NB4 (cell line): ENCODE data around the gene MYO1B.

Experiments
- DNase-seq: peaks from one replicate; pipeline ENCODE4 v3.0.0; 2010; ENCODE audit warnings: low read depth
- H3K4me3 ChIP-seq: one replicate; pipeline ENCODE4 v1.5.1; 2011; ENCODE audit warnings: mild to moderate bottlenecking, low read depth, low read length, moderate library complexity
- MYC ChIP-seq: IDR thresholded peaks from 2 replicates; pipeline ENCODE4 v1.6.1; 2011; ENCODE audit warnings: low read depth, low read length
- POLR2A ChIP-seq: IDR thresholded peaks from 2 replicates; pipeline ENCODE4 v1.6.1; 2011; ENCODE audit warnings: mild to moderate bottlenecking; ENCODE audit not compliant: insufficient read length; ENCODE audit errors: extremely low read depth
- TF ChIP-seq, protein P1 (sequence below): IDR thresholded peaks from one replicate; pipeline ENCODE4 v1.5.1; 2012; ENCODE audit warnings: low read depth, low read length
- TF ChIP-seq, protein P2 (sequence below): IDR thresholded peaks from 2 replicates; pipeline ENCODE4 v1.6.1; 2011; ENCODE audit warnings: low read depth, low read length

MYO1B gene

DNA sequence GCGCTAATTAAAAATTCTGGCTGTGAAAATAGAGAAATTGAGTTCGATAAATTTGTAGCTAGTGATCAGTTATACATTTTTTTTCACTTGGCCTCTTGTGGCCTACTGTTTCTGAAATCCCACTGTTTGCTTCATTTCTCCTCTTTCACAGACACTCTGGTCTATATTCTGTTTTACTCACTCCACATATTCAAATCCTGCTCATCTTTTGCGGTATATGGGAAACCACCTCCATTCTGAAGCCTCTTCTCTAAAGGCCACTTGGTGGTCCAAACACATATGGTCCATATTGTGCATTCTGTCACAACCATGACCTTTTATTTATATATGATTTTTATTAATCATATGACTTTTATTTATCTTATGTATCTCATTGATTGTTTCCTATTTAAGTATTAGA, 67.0 kb downstream of the MYO1B start:
- TF ChIP-seq POLR2A, result no peak
- TF ChIP-seq, protein P1, sequence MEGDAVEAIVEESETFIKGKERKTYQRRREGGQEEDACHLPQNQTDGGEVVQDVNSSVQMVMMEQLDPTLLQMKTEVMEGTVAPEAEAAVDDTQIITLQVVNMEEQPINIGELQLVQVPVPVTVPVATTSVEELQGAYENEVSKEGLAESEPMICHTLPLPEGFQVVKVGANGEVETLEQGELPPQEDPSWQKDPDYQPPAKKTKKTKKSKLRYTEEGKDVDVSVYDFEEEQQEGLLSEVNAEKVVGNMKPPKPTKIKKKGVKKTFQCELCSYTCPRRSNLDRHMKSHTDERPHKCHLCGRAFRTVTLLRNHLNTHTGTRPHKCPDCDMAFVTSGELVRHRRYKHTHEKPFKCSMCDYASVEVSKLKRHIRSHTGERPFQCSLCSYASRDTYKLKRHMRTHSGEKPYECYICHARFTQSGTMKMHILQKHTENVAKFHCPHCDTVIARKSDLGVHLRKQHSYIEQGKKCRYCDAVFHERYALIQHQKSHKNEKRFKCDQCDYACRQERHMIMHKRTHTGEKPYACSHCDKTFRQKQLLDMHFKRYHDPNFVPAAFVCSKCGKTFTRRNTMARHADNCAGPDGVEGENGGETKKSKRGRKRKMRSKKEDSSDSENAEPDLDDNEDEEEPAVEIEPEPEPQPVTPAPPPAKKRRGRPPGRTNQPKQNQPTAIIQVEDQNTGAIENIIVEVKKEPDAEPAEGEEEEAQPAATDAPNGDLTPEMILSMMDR, result no peak
- TF ChIP-seq, protein P2, sequence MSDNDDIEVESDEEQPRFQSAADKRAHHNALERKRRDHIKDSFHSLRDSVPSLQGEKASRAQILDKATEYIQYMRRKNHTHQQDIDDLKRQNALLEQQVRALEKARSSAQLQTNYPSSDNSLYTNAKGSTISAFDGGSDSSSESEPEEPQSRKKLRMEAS, result no peak
- no peak for TF ChIP-seq MYC
- H3K4me3 ChIP-seq, result no peak overlapping the region

DNA sequence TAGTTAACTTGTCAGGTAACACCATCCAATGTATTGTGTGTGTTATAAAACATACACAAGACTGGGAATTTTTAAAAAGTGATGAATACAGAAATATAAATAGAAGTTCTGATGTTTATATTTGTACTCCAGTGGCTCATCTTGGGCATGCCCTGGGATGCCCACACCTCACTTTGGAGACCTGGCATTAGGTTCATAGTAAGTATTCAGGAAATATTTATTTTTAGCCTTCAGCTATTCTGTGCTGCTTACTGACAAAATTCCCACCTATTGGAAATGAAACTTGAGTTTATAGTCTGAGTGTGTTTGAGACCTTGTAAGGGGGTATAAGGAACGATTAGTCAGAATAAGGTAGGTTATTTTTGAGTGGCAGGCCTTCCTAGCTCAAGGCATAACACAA, 67.5 kb downstream of the MYO1B start:
- no peak for DNase-seq
- TF ChIP-seq, protein P2, result no peak
- TF ChIP-seq, protein P1, result no peak
- no peak for TF ChIP-seq POLR2A
- no peak for TF ChIP-seq MYC
- H3K4me3 ChIP-seq, result no peak overlapping the region

More for the DNA sequence above, 67.0 kb downstream of the MYO1B start:
- no peak for DNase-seq

DNA sequence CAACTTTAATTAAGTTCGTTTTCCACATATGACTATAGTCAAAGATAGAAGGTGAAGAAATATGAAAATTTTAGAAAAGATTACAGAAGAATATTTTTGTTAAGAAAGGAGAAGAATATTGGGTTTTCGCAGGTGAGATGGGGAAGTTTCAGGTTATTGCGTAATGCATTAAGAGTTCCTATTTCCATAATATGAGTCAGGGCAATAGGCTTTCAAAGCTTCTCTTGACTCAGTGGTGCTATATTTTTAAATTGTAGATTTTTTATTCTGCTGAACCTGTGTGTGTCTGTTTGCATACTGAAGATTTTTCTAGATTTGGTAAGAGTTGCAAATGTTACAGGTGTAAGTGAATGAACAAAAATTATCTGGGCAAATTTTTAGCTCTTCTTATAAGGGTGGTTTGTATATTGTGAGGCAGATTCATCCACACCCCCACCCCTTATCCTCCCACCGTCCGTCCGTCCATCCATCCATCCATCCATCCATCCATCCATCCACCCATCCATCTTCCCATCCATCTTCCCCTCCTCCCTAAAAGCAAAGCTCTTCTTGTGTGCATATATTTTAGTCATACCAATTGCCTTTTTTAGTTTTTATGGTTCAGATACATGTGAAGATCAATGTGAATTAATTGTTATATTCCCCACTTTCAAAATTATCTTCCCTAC, 69.6 kb downstream of the MYO1B start:
- DNase-seq, result no peak
- no peak for TF ChIP-seq POLR2A
- TF ChIP-seq, protein P2, result no peak
- TF ChIP-seq, protein P1, result no peak
- no peak for TF ChIP-seq MYC
- no peak overlapping the region for H3K4me3 ChIP-seq

DNA sequence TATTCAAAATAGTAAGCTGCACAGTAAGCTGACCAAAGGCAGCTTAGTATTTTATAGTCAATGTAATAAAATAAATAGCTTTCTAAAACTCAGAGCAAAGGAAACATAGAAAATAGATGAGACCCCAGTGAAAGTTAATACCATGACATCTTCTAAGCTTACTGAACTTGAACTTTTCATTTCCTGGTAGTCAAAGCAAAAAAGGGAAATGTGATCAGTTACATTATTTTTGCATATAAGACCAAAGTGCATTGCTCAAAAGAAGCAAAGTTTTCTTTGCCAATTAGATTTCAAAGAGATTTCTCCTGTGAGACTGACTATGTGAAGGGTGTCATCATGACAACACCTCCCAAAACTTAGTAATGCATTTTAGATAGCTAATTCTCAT, 70.2 kb downstream of the MYO1B start:
- DNase-seq, result no peak
- no peak overlapping the region for H3K4me3 ChIP-seq
- no peak for TF ChIP-seq POLR2A
- TF ChIP-seq, protein P1, result no peak
- TF ChIP-seq, protein P2, result no peak
- TF ChIP-seq MYC, result no peak

DNA sequence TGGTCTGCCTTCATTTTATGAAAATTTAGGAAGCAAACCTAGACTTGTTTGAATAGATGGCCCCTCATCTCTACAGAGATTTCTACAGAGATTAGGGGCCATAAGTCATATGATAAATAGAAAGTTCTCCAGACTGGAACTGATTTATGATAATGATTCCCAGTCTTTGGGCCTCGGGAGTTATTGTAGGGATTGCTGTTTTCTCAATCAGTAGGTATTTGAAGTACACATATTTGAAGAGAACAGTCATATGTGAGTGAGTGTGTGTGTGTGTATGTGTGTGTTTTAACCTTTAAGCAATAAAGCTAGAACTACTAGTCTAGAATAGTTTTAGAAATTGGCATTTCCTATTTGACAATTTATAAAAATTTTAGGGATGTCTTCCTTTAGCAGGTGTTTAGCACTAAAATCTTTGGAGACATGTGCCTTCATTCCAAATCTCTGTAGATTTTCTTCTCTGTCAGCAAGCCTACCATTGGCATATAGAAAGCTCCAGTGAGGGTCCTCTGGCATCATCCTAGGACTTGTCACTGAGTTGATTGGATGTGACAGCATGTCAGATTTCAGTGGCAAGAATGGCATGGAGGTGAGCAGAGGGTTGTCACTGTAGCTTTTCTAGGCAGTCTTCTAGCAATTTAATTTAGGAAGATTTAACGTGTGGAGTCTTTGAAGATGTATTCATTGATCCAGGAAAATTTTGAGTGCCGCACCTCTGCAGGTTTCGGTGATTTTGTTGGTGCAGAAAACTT, 71.2 kb downstream of the MYO1B start:
- TF ChIP-seq, protein P1, result no peak
- TF ChIP-seq POLR2A, result no peak
- no peak for TF ChIP-seq MYC
- TF ChIP-seq, protein P2, result no peak
- no peak for DNase-seq
- H3K4me3 ChIP-seq, result no peak overlapping the region
